Choroid plexus epithelial cell (primary cell): ENCODE data around the gene KISS1R.
A peak's percentile ranks its signal among the peaks of the same experiment; 100 is the strongest.

Source experiments
- DNase-seq: peaks from one replicate; pipeline ENCODE4 v3.0.0-alpha.2; 2010; ENCODE audit warnings: low read depth
- H3K4me3 ChIP-seq: 2 replicates; pipeline ENCODE4 v1.5.1; 2011; ENCODE audit warnings: low read depth, mild to moderate bottlenecking, control low read depth, low read length, moderate library complexity
- CTCF ChIP-seq: conservative IDR thresholded peaks from 2 replicates; pipeline ENCODE4 v1.5.1; 2011; ENCODE audit warnings: low read depth, mild to moderate bottlenecking, control low read depth, inconsistent platforms, low read length, moderate library complexity

KISS1R gene

DNA sequence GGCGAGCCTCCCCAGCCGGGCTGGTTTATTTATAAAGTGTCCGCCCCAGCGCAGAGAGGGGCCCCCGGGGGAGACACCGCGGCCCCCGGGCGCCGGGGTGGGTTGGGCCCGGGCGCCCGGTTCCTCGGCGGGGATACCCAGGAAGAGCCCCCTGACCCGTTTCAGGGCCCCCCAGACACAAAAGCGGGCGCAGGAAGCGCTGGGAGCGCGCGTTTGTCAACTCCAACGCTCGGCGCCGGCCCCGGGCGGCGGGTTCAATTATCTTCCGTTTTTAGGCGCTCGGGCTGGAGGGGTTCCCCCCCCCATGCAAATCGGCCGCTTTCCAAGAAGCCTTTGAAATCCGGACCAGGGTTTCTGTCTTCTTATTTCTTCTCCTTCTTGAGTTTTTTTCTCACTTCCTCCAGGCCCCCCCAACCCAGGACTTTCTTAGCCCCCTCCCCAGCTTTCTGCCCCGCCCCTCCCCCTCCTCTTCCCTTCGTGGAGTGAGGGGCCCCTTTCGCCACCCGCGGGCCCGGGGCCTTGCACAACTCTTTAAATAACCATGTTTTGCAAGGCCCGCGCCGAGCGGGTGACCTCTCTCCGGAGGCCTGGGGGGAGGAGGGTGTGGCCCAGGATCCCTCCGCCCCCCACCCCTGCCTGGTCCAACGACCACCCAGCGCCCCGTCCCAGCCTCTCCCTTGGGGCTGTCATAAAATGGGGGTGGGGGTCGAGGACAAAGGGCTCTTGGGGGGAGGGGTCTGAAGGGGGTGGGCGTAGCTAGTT lies 9.6 kb downstream of the KISS1R start:
- H3K4me3 ChIP-seq, result peak overlapping the region; percentile 91
- no peak for TF ChIP-seq CTCF
- DNase-seq, result peak; percentile 64

GRCh38 chr19:927351-927779 lies 10.2 kb downstream of the KISS1R start:
- no peak for DNase-seq
- H3K4me3 ChIP-seq, result peak overlapping the region; percentile 91
- no peak for TF ChIP-seq CTCF

GRCh38 chr19:927780-928401 lies 10.8 kb downstream of the KISS1R start:
- TF ChIP-seq CTCF, result no peak
- no peak for DNase-seq
- peak overlapping the region; percentile 91 for H3K4me3 ChIP-seq

- H3K4me3 ChIP-seq, result peak overlapping the region; percentile 91
- no peak for TF ChIP-seq CTCF
- DNase-seq, result peak; percentile 78
These were observed 11.5 kb downstream of the KISS1R start for GRCh38 chr19:928471-929202.

DNA sequence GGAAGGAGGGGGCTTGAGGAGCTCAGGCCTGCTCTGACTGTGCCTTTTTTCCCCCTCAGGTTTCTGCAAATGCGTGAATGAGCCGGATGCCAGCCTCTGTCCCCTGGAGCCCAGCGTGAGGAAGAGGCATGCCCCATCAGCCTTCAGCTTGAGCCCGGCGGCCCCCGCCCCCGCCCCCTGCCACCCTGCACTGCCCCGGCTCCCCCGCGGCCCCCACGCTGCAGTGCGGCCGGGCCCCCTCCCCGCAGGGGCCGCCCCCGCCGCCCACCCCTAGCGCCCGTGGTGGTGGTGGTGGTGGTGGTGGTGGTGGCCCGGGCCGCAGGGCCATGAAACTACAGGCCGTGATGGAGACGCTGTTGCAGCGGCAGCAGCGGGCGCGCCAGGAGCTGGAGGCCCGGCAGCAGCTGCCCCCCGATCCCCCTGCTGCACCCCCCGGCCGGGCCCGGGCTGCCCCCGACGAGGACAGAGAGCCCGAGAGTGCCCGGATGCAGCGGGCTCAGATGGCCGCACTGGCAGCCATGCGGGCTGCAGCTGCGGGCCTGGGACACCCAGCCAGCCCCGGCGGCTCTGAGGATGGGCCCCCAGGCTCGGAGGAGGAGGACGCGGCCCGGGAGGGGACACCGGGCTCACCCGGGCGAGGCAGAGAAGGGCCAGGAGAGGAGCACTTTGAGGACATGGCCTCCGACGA lies 12.2 kb downstream of the KISS1R start:
- no peak overlapping the region for H3K4me3 ChIP-seq
- DNase-seq, result no peak
- no peak for TF ChIP-seq CTCF

- no peak overlapping the region for H3K4me3 ChIP-seq
- no peak for TF ChIP-seq CTCF
- DNase-seq, result no peak
These were observed 12.7 kb downstream of the KISS1R start for GRCh38 chr19:929891-930258.
